Measurements from ENCODE around the gene METTL9. TPM values are rescaled to one million over a fixed set of nuclear protein-coding genes. Genes with fewer than 3 reads are reported as not detected.

The METTL9 gene
- polyA plus RNA-seq, 3 donors = 181 to 400 (median 373) TPM

DNA sequence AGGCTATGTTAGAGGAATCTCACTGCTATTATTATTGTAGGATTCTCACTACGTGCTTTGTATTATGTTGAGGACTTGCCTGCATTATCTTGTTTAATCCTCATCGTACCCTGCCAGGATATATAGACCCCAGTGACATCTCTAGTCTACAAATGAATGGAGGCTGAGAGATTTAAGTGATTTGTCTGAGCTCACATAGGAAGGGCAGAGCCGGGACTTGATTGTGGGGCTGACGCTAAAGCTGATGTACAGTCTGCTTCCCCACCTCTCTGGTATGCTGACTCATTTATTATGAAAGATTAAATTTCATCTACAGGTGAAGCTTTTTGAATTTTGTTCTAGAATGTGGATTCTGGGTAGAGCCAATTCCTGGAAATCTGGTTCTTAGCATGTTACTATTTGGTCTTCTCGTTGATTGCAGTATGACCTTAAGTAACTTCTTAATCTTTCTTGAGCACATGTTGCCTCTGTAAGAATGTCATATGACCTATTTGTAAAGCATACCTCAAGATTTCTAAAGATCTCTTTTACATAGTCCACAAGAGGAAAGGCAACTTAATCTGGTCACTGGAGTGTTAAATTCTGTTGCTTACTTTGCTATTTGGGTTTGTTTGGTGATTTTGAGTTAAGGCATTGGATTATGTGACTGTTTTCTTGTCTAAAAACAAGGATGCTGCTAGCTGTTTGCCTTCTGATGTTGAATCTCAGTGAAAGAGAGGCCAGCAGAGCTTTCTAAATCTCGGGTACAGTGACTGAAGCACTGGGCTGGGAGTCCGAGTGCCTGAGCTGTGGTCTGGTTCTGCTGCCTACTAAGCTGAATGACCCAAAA lies 12.4 kb downstream of the METTL9 start:
- Histone ChIP-seq H3K9ac (ENCODE audit: insufficient read depth, low read length, poor library complexity, severe bottlenecking) (peak overlapping the region; percentile 50), H4K20me1 (ENCODE audit: insufficient read depth, low read length) (peaks cover 74% of the 10 kb centered on the region), H3K9me3 (replicated peaks in 1 of 2; ENCODE audit: control insufficient read depth in 1 of 2, insufficient read depth in 1 of 2, low read length in 2 of 2) (no peaks in the 10 kb centered on the region), H3K27me3 (ENCODE audit: control insufficient read depth in 2 of 2, insufficient read depth in 2 of 2, low read length in 2 of 2) (no peaks in the 10 kb centered on the region), H3K4me3 (replicated peaks in 1 of 3; ENCODE audit: low read depth in 2 of 3, low read length in 3 of 3) (peak overlapping the region in 2 of 3 experiments; percentile 39 to 63), H3K36me3 (replicated peaks in 1 of 2; ENCODE audit: control insufficient read depth in 1 of 2, insufficient read depth in 2 of 2, low read length in 2 of 2) (peaks cover 3 to 22% of the 10 kb centered on the region in 2 donors), H2AFZ (ENCODE audit: insufficient read depth, low read depth, low read length, poor library complexity, severe bottlenecking) (no peak overlapping the region), H3K4me2 (replicated peaks; ENCODE audit: extremely low read depth, low read length, poor library complexity, severe bottlenecking) (peak overlapping the region; percentile 74), H3K79me2 (ENCODE audit: insufficient read depth, low read length) (peaks cover 100% of the 10 kb centered on the region), H3K4me1 (ENCODE audit: control insufficient read depth in 1 of 2, insufficient read depth in 2 of 2, low read length in 2 of 2) (peaks cover 99 to 100% of the 10 kb centered on the region in 2 donors), H3K27ac (ENCODE audit: low read depth in 1 of 2, low read length in 2 of 2) (peak overlapping the region; percentile 93 to 95)
- H3K27me3 Mint-ChIP-seq (ENCODE audit: low read depth in 3 of 3) = no peaks in the 10 kb centered on the region
- H3K27ac Mint-ChIP-seq = peak overlapping the region; percentile 95 to 98 (median 97)
- peaks cover 96% of the 10 kb centered on the region for H3K4me1 Mint-ChIP-seq
- no peak for TF ChIP-seq CTCF (IDR thresholded peaks at IDR 0.05)
- DNase-seq = peak; percentile 44 to 73 (median 61)
- no peaks in the 10 kb centered on the region for H3K9me3 Mint-ChIP-seq
- intact Hi-C loops (cut with micrococcal nuclease) = loop anchor here in 1 of 2 donors (5.0 kb wide), 1 partner anchor 41 kb away; the partner anchor contains the start of gene IGSF6
- H3K4me3 Mint-ChIP-seq = peak overlapping the region; percentile 60 to 82
- no CpG with 5 or more reads among the region's 7 CpGs for WGBS (ENCODE audit: insufficient coverage)
- H3K36me3 Mint-ChIP-seq = peaks cover 30 to 34% of the 10 kb centered on the region in 2 donors

- H3K27me3 Mint-ChIP-seq (ENCODE audit: low read depth in 3 of 3) = no peaks in the 10 kb centered on the region
- H3K79me2 ChIP-seq (ENCODE audit: insufficient read depth, low read length) = peaks cover 100% of the 10 kb centered on the region
- intact Hi-C loops (cut with micrococcal nuclease) = loop anchor here in 1 of 2 donors (5.0 kb wide), 1 partner anchor 39 kb away; the partner anchor contains the start of gene IGSF6
Measured at GRCh38 chr16:21613361-21613760, 14.0 kb downstream of the METTL9 start.

More at GRCh38 chr16:21613361-21613760, 14.0 kb downstream of the METTL9 start:
- no peaks in the 10 kb centered on the region for H3K9me3 Mint-ChIP-seq
- H2AFZ ChIP-seq (ENCODE audit: insufficient read depth, low read depth, low read length, poor library complexity, severe bottlenecking) = no peak overlapping the region
- peaks cover 4 to 29% of the 10 kb centered on the region in 2 donors for H3K36me3 ChIP-seq (replicated peaks in 1 of 2; ENCODE audit: control insufficient read depth in 1 of 2, insufficient read depth in 2 of 2, low read length in 2 of 2)
- H3K4me3 Mint-ChIP-seq = no peak overlapping the region
- peaks cover 39 to 46% of the 10 kb centered on the region in 2 donors for H3K36me3 Mint-ChIP-seq
- no peaks in the 10 kb centered on the region for H3K9me3 ChIP-seq (replicated peaks in 1 of 2; ENCODE audit: control insufficient read depth in 1 of 2, insufficient read depth in 1 of 2, low read length in 2 of 2)
- H3K4me2 ChIP-seq (replicated peaks; ENCODE audit: extremely low read depth, low read length, poor library complexity, severe bottlenecking) = no peak overlapping the region
- 100% methylated on average over 1 of the region's 4 CpGs for WGBS (ENCODE audit: insufficient coverage)
- no peak overlapping the region for H3K9ac ChIP-seq (ENCODE audit: insufficient read depth, low read length, poor library complexity, severe bottlenecking)
- peaks cover 72% of the 10 kb centered on the region for H4K20me1 ChIP-seq (ENCODE audit: insufficient read depth, low read length)
- TF ChIP-seq CTCF (IDR thresholded peaks at IDR 0.05) = no peak
- peak overlapping the region; percentile 91 to 98 (median 96) for H3K27ac Mint-ChIP-seq
- H3K27me3 ChIP-seq (ENCODE audit: control insufficient read depth in 2 of 2, insufficient read depth in 2 of 2, low read length in 2 of 2) = no peaks in the 10 kb centered on the region
- H3K4me1 ChIP-seq (ENCODE audit: control insufficient read depth in 1 of 2, insufficient read depth in 2 of 2, low read length in 2 of 2) = peaks cover 97 to 100% of the 10 kb centered on the region in 2 donors
- peak overlapping the region; percentile 19 to 93 for H3K27ac ChIP-seq (ENCODE audit: low read depth in 1 of 2, low read length in 2 of 2)
- DNase-seq = no peak
- peaks cover 95% of the 10 kb centered on the region for H3K4me1 Mint-ChIP-seq
- H3K4me3 ChIP-seq (replicated peaks in 1 of 3; ENCODE audit: low read depth in 2 of 3, low read length in 3 of 3) = no peak overlapping the region

Measured in CD14-positive monocyte (primary cell).